GM03348 (cell line): ENCODE results near the gene LCTL.

Experiments
- DNase-seq: peaks from one replicate; pipeline ENCODE4 v3.0.0; 2012; ENCODE audit warnings: low spot score

LCTL gene

DNA sequence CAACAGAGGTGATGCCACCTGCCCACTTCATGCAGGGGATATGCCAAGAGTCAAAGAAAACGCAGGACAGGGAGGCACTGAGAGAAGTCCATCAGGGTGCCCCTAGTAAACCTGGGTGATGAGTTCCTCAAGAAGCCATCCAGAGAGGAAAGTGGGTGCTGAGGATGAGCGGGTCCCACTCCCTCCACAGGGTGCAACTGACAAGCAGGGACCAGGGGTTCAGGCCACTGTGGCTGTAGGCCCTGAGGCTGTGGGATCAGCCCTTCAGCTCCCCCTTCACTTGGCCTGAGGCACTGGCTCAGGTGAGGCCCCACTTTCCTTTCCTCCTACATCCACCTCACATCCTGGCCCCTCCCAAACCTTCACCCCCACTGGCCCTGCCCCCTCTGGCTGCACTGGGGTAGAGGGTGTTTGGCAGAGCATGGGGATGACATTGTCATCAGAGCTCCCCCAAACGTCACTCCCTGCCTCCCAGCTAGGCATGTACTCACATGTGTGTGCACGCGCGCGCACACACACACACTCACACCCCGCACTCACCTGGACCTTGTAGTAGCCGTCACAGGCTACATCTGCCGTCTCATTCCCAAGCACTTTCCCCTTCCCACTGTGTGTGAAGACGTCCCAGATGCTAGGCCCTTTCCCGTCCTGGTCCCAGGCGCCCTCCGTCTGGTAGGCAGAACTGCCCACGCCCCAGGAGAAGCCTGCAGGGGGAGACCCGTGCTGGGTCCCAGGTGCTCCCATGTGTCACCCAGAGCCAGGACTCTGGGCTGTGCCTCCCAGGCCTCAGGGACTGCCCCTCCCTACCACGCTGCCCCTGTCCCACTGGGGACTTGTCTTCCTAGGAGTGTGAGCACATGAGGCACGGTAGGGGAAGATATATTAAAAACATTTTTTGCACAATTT, 1.4 kb downstream of the LCTL start:
- no peak for DNase-seq

DNA sequence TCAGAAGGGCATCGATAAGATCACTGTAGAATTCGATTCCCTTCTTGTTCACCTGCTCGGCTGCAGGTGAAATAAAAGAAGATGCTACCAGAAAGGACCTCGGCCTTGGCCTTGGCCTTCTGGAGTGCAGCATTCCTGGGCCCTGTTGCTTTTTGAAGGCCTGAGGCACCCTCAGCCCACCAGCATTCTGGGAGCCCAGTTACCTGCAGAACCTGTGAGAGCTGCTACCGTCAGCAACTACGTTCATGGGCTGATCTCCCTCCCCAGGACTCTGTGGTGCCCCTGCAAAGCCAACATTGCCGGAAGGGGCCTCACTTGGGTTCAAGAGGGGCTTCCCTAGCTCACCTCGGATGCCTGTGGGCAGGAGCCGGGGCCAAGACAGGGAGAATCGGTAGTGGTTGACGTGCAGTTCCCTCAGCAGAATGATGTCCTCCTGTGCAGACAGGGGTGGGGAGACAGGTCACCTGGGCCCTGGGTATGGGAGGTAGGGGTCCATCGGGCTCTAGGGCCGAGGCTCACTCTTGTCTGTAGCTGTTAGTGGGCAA, 2.2 kb downstream of the LCTL start:
- DNase-seq, result no peak

DNA sequence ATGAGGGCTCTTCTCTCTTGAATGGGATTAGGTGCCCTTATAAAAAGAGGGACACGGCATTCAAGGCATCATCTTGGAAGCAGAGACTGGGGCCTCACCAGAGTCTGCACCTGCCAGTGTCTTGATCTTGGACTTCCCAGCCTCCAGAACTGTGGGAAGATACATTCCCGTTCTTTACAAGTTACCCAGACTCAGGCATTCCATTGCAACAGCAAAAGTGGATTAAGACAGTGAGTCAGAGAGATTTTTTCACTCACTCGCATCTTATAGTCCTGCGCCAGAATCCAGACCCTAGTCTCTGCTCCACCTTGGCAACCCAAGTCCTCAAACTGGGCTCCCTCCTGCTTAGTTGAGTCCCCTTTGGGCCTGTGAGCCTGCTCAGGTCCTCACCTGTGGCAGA, 2.7 kb downstream of the LCTL start:
- no peak for DNase-seq

DNA sequence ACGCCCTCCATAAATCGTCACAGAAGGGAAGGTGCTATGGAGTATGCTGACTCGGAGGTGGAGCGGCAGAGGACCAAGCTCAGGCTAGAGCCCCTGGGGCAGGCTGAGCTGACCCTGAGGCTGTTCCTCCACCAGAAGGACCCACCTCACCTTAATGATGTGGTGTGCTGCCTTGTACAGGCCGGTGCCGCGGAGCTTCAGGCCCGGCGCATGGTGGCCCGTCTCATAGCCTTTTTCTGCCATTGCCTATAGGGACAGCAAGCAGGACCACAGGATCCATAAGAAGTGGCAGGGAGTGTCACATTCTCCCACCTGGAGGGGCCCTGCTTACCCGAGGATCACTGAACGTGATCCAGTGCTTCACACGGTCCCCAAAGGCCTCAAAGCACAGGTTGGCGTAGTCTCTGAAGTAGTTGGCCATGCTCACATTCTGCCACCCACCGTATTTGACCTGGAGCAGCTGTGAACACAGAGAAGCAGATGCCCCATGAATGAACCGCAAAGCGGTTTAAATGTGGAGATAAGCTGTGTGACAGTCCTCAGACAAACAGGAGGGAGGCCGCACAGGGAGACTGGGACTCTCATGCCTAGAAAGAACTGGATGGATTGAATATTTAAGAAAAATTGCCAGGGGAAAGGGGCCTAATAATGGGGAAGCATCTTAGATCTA, 4.8 kb downstream of the LCTL start:
- DNase-seq, result no peak

DNA sequence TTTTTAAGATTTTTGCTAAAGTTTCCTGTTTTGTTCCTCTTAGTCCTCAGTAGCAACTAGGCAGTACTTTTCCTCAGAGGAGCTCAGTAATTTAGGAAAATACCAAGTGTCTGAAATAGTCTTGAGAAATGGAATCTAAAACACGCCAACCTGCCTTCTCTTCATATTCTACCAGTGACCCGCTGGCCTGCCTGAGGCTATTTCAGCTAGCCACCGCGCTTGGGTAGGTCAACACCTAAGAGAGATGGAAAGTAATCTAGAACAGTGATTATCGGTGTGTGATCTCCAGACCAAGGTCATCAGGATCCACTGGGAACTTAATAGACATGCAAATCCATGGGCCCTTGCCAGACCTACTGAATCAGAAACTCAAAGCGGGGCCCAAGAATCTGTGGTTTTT, 7.5 kb downstream of the LCTL start:
- no peak for DNase-seq

DNA sequence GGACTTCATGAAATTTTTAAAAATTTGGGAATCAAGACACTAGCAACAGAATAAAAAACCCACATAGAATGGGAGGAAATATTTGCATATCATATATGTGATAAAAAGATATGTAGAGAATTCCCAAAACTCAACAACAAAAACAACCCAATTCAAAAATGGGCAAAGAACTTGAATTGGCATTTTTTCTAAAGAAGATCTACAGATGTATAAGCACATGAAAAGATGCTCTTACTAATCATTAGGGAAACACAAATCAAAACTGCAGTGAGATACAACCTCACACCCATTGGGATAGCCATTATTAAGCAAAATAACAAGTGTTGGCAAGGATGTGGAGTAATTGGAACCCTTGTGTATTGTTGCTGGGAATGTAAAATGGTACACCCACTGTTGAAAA, 10.1 kb downstream of the LCTL start:
- no peak for DNase-seq

DNA sequence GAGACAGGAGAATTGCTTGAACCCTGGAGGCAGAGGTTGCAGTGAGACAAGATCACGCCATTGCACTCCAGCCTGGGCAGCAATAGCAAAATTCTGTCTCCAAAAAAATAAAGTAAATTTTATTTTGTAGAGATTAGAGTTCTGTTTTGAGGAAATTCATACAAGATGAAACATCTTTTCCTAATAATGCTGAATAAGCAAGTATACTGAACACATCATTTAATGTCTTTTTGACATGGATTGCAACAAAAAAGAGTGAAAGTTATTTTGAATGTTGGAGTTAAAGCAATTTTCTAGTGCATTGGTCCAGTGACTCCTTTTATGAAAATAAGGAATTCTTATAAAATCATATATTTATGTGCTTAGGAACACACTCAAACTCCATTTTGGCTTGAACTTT, 20.5 kb downstream of the LCTL start:
- DNase-seq, result no peak

DNA sequence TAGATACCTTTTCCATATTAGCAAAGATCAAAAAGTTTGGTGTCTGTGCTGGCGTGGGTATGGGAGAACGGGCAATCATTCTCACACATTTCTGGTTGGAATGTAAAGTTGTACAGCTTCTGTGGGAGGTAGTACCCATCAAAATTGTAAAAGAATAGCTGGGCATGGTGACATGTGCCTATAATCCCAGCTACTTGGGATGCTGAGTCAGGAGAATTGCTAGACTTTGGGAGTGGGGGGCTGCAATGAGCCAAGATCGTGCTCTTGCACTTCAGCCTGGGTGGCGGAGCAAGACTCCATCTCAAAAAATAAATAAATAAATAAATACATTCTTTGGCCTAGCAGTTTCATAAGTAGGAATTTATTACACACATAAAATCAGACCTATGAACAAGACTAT, 22.9 kb downstream of the LCTL start:
- no peak for DNase-seq

DNA sequence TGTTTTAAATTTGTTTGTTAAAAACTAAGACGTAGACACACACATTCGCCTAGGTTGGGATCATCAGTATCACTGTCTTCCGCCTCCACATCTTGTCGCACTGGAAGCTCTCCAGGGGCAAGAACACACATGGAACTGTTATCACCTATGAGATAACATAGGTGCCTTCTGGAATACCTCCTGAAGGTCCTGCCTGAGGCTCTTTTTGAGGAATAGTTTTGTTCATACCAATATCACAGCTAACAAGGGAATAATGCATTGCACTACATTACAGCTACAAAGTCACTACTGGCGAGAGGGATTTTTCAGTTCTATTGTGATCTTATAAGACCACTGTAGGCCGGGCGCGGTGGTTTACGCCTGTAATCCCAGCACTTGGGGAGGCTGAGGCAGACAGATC, 30.7 kb downstream of the LCTL start:
- no peak for DNase-seq

DNA sequence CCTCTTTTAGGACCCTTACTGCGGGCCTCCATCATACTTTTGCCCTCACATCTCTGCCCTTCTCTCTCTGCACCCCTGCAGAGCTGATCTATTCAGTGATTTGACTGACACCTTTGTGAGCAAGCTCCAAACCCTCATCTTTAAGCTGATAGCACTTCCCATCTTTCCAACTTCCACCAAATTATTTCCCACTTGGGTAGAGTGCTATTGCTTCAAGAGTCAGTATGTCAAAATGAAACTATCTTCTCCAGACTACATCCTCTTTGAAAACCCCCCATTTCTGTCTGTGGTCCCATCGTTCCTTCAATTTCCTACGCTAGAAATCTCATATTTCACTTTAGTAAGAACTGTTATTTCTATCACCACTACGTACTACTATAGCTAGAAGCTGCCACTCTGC, 41.0 kb downstream of the LCTL start:
- no peak for DNase-seq

DNA sequence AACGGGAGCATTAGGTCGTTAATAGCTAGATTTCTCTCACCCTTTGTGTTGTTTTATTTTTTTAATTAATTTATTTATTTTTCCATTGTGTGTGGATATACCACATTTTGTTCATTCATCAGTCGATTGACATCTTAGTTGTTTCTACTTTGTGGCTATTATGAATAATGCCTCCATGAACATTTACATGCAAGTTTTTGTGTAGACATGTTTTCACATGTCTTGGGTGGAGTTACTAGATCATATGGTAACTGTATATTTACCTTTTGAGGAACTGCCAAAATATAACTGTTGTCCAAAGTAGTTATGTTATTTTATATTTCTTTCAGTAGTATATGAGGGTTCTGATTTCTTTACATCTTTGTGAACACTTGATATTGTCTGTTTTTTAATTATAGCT, 41.9 kb downstream of the LCTL start:
- no peak for DNase-seq

DNA sequence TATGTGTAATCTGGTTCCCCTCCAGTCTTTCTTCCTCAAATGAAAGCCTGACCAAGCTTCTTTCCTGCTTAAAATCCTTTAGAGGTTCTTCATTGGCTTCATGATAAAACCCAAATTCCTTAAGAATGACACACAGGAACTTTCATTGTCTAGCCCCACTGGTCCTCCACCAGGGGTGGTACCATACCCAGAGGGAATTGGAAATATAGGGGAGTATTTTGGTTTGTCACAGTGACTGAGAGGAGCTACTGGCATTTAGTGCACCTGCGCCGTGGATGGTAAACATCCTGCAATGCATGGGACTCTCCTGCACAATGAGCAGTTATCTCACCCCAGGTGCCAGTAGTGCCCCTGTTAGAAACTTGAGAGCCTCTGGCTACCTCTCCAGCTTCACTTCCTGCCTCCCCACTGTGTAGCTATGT, 49.9 kb downstream of the LCTL start:
- DNase-seq, result peak; percentile 50

DNA sequence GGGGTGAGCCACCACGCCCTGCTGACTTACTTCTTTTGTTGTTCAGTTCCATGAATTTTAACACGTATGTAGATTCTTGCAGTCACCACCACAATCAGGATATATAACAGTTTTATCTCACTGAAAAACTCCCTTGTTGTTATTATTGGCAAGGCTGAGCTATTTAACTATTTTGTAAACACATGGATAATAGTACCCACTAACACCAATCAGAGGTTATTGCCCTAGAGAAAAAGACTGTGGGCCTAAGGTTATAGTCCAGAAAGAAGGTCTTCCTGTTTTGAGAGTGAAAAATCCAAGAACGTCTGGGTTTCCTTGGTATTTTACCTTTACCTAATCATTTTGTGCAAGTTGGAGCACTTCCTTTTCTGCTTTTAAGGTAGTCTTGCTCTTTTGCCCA, 51.2 kb downstream of the LCTL start:
- no peak for DNase-seq

DNA sequence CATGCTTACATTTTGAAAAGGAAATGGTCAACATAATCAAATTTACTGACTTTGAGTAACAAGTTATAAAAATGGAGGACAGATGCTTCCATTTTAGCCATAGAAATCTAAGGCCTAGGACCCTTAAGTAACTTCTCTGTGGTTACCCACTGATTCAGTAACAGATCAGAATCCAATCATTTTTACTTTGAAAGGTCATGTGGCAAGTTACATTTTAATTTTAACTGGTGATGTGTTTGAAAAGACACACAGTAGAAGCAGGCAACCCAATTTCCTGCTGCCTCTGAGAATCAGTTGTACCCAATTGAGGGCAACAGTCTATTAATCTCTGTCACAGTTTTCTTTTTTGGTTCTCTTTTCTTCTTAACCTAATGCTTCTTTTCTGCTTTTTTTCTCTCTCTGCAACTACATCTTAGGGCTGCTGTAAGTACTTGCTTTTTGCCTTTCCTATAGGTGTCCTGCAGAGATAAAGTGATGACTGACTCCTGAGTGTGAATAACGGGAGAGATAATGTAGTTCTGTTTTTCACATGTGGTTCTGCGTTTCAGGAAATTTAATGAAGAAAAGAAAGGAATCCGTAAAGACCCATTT, 57.4 kb downstream of the LCTL start:
- no peak for DNase-seq

DNA sequence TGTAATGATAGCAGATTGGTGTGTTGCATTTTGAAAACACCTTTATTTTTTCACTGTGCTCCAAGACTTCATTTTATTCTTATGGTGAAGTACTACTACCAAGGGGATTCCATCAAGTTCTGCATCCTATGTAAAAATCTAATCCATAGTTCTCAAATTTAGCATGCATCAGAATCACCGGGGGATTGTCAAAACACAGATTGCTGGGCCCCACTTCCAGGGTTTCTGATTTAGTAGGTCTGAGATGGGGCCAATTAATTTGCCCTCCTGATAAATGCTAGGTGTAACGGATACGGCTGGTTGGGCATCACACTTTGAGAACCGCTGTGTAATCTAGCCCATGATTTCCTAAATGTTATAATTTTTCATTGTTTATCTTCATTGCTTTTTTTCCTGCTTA, 60.0 kb downstream of the LCTL start:
- DNase-seq, result no peak

DNA sequence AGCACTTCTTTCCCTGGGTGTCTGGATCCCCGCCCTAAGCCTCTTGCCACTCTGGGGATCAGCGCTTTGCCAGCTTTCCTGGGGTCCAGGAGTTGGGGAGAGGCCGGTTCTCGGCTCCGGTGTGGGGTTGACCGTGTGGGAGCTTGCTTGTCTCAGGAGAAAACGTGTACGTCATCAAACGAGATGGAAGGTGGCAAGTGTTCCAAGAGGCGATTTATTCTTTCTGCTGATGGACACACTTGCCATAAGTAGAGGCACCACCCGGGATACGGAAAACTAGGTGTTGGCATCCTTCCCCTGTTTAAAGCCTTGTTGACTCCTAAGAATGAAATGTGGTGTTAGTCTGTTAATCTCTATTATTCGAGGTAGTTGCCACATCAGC, 60.4 kb downstream of the LCTL start:
- DNase-seq, result no peak

DNA sequence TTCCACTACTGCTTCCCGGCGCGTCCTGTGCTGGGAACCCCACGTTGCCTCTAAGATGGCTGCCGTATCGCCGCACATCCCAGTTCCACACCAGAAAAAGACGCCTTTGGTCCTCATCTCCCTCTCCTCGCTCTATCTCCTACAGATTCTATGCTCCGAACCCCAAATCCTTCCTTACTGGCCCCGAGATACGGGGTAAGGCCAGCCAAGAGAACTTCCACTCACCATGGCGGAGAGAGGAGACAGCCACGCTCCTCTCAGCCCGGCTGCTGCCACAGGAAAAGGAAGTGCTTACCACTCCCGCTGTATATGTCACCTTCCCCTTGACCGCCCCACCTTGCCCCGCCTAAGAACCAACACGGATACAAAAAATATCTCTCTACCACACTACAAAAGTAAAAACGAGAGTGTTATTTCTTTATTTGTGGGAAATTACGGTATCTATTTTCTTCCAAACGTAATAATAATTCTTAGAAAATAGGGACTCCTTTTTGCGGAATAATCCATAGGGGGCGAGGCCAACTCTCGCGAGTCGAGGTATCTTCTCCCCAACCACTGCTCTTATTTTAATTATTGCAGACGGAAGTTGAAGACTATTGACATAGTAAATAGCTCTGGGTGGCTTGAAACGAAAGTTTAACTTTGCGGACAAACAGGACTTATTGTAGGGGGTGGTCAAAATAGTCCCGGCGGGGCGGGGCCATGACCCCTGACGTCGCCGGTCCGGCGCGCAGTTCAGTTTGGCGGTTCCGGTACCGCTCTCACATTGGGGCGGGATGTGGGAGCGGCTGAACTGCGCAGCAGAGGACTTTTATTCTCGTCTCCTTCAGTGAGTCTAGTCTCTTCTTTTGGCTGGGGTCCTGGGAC, 61.0 kb downstream of the LCTL start, which contains the start of the genes RPL4 and ZWILCH:
RPL4 (minus strand) TSS at position 293 of the 867 bp plus-strand sequence; CDS start at position 228, 65 bp downstream.
ZWILCH (plus strand) TSS at position 764 of the 867 bp plus-strand sequence; CDS start at position 777, 13 bp downstream.
- peak; percentile 91 for DNase-seq

DNA sequence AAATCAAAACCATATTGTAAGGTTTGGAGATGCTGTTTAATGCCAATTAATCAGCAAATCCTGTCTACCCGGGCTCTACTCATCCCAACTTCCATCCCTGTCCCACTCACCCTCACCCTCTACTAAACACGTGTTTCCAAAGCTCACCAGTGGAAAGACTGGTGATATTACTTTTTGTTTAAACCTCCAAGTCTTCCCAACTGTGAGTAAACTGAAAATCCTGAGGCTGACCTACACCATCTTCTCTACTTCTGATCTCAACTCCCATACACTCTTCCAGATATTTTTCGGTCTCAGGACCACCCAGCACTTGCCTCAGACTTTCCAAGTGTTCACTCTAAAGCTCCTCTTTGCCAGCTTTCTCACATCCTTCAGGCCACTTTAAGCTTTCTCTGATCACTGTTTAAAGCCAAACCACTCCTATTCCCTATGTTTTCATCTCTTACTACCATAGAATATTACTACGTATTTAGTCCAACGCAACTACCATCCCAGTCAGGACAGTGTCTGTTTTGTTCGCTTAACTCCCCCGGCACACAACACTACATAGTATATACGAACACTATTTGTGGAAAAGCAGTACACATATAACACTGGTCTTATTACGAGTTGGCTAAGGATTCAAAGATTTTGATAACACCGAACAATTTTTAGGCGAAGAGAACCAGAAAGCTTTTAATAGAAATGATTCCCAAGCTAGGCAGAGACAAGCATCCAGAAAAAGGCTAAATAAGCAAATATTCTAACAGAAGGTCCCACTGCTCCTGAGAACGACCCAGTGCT, 61.8 kb downstream of the LCTL start:
- DNase-seq, result peak; percentile 36

DNA sequence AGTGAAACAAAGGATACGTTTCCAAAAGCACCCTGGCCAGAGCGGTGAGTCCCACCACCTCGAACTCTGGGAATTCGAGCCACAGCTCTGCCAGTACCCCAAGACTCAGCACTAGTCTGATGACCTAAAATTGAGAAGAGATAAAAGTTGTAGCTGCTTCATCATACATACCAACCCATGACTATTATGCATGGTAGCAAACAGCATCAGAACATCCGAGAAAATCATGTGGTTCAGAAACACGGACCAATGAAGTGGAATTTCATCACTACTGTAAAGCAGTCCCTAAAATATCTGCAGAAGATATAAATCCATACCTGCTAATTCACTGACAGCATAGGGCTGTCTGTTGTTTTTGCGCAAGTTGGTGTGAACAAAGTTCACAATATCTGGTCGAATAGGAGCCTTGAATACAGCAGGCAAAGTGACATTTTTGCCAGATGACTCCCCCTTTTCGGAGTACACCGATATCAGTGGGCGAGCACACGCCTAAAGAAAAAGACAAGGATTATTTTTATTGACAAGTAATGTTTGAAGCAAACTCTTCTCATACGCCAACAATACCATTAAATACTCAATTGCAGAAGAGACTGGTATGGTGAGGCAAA, 62.7 kb downstream of the LCTL start:
- DNase-seq, result peak; percentile 19

DNA sequence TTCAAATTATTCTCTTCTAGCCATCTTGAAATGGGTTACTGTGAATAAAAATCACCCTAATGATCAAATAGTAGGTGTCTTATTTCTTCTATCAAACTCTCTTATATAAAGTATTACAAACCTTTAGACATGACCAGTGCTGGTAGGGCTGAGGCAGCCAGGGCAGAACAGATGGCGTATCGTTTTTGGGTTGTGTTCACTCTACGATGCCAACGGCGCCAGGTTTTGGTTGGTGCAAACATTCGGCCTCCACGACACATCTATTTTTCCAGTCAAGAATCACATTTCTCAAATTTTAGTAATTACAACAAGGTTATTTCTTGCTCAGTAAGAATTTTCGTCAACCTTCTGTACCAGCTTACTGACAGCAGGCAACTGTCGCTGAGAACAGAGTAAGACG, 63.3 kb downstream of the LCTL start:
- DNase-seq, result no peak
